Measurements from ENCODE around the gene ABR.
"Not testable (repeated sequence)": the region's sequence is repeated elsewhere in the genome, so short reads cannot be mapped to it uniquely, and the experiment has no call there.

ABR gene

GRCh38 chr17:1097972-1098744, 81.6 kb downstream of the ABR start:
- not testable (repeated sequence) for DNase-seq (ENCODE audit: low read depth in 2 of 2, low spot score in 1 of 2)

DNA sequence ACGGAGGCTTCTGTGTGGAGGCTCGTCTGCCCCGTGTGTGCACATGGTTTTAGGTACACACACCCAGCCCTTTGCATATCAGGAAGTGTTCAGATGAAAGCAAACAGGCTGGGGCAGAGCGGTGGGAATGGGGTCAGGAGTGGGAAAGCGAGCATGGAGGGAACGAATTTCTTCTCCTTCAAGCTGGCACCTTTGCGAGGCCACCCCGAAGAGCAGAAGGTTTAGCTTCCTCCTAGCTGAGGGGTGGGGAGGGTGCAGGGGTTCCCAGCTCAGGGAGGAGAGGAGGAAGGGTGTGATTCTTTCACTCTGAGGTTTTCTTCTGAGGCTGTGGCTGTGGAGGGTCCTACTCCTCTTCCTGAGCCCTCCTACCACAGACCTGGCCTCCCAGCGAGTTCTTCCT, 83.6 kb downstream of the ABR start:
- DNase-seq (ENCODE audit: low read depth in 2 of 2, low spot score in 1 of 2): no peak

DNA sequence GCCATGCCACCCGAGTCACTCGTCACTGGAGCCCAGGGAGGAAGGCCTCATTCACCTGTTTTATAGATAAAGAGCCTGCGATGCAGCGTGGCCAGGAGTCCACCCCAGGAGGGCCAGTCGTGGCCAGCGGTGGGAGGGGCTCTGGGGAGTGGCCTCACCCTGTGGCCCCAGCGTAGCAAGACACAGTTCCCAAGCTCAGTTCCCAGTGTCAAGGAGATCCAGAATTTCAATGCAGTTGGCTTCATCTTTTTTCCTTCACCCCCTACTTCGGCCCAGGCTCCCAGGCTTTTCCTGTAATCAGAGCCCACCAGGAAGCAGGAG, 84.0 kb downstream of the ABR start:
- no peak for DNase-seq (ENCODE audit: low read depth in 2 of 2, low spot score in 1 of 2)

GRCh38 chr17:1095090-1095852, 84.5 kb downstream of the ABR start:
- no peak for DNase-seq (ENCODE audit: low read depth in 2 of 2, low spot score in 1 of 2)

- no peak for DNase-seq (ENCODE audit: low read depth in 2 of 2, low spot score in 1 of 2)
Measured at GRCh38 chr17:1094591-1094990, 85.2 kb downstream of the ABR start.

DNA sequence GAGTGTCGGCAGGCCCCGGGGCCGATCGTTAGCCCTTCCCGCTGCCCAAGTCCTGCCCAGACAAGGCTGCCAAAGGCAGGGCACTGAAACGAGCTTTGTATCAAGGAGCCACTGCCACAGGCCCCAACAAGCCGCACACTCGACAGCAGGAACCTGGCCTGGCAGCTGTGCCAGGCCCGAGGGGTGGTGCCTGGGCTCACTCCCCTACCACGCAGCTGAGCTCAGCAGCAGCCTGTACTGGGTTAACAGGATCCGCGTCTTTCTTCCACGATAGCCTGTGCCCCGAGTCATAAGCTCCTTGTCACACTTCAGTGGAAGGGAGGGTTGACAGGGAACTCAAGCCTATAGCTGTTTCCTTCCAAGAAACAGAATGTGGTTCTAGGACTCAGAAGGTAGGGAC, 87.9 kb downstream of the ABR start:
- DNase-seq (ENCODE audit: low read depth in 2 of 2, low spot score in 1 of 2): no peak

GRCh38 chr17:1091190-1091534, 88.6 kb downstream of the ABR start:
- no peak for DNase-seq (ENCODE audit: low read depth in 2 of 2, low spot score in 1 of 2)

- no peak for DNase-seq (ENCODE audit: low read depth in 2 of 2, low spot score in 1 of 2)
Measured at GRCh38 chr17:1090465-1091189, 89.2 kb downstream of the ABR start.

DNA sequence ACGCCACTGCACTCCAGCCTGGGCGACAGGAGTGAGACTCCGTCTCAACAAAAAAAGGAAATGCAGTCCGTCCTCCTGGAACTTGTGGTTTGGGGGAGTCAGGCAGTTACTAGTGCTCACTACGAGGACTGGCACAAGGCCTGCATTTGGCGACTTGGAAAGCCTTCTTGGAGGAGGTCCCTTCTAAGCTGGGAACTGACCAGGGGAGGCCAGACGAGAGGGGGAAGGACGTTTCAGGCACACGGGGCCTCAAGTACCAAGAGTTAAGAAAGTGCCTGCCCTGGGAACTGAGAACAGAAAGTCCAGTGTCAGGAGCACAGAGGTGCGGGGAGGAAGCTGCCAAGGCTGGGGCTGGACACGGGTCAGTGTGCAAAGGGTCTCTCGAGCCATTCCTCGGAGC, 89.9 kb downstream of the ABR start:
- DNase-seq (ENCODE audit: low read depth in 2 of 2, low spot score in 1 of 2): no peak

DNA sequence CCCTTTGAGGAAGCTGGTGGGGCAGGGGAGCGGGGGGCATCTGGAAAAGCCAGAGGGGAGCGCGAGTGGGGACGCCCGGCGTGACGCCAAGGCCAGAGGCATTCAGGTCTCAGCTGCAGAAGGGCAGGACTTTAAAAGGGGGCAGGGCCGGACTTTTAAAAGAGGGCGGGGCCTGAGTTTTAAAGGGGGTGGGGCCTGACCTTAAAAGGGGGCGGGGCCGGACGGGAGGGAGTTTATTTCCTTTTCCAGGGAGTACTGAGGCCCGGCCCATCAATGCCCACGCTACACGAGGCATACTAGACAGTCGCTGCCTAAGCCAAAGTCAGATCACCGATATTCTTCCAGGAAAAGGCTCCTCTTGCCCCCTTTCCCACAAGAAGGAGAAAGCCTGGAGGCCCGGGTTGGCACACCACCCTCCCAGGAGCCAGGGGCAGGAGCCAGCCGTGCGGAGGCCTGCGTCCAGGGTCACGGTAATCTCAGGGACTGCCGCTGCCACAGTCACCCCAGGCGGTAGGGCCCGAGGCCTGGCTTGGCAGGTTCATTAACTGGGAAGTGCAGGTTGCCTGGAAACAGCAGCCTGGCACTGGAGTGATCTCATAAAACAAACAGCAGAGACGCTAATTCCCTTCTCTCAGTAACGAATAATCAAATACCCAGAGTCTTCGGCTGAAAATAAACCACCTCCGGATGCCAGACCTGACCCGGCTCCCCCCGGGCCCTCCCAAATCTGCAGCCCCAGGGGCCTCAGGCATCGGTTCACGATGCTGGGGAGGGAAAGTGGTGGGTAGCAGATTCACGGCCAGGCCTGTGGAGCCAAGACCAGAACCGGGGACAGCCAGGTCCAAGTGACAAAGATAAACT, 92.2 kb downstream of the ABR start:
- no peak for DNase-seq (ENCODE audit: low read depth in 2 of 2, low spot score in 1 of 2)

DNA sequence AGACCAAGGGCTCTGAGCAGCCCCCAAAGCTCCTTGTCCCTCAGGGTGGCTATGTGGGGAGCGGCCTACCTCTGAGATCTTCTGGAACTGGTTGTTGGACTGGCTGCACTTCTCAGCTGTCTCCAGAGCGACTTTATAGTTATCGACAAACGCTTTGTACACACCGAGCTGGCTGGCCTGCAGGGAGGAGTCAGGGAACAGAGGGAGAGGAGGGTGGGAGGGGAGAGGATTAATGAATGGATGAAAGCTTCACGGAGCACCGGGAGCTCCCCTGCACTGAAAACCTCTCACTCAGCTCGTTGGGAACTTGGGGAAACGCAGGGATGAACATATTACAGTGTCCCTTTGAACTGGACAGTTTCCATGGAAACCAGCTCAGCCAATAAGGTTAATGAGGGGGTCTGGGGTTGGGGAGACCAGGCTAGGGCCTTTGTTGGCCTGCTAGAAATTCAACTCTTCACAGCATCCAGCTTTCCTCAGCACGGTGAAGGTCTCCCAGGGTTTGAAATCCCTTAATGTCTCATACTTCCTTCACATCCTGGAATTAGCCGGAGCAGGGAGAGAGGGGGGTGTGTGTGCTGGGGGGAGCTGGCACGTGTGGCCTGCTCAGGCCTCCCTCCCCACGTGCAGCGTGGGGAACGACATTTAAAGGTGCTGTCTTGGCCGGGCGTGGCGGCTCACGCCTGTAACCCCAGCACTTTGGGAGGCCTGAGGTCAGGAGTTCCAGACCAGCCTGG, 96.2 kb downstream of the ABR start:
- DNase-seq (ENCODE audit: low read depth in 2 of 2, low spot score in 1 of 2): no peak

- no peak for DNase-seq (ENCODE audit: low read depth in 2 of 2, low spot score in 1 of 2)
Measured at GRCh38 chr17:1082579-1082978, 97.2 kb downstream of the ABR start.

DNA sequence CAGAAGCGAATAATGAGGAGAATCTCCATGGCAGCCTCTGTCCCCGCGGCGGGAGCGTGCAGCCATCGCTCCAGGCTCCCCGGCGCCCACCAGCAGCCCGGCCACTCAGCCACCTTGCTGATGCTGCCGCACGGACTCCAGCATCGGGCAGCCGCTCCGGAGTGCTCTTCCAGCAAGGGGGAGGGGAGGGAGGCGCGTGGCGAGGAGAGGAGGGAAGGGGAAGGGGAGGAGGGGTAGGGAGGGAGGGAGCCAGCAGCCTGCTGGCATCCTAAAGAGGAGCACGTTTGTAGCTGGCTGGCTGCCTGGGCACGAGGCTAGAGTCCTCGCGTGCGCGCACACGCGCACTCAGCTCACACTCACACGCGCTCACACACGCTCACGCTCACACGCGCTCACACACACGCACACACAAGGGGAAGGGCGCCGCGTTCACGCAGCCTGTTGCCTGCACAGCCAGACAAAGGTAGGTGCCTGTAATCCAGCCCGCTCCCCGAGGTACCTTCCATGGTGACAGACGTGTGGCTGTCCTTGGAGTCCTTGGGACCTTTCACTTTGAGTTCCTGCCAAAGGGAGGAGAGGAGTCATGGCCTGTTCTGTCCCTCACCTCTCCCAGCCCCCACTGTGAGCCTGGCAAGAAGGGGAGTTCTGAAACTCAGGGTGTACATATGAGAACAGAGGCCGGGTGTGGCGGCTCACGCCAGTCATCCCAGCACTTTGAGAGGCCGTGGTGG, 100.8 kb downstream of the ABR start:
- DNase-seq (ENCODE audit: low read depth in 2 of 2, low spot score in 1 of 2): no peak

GRCh38 chr17:1077986-1078711, 101.6 kb downstream of the ABR start:
- no peak for DNase-seq (ENCODE audit: low read depth in 2 of 2, low spot score in 1 of 2)

GRCh38 chr17:1077581-1077985, 102.2 kb downstream of the ABR start:
- DNase-seq (ENCODE audit: low read depth in 2 of 2, low spot score in 1 of 2): no peak

GRCh38 chr17:1076982-1077302, 102.8 kb downstream of the ABR start:
- DNase-seq (ENCODE audit: low read depth in 2 of 2, low spot score in 1 of 2): no peak

GRCh38 chr17:1076299-1076981, 103.3 kb downstream of the ABR start:
- no peak for DNase-seq (ENCODE audit: low read depth in 2 of 2, low spot score in 1 of 2)

GRCh38 chr17:1074886-1075605, 104.7 kb downstream of the ABR start:
- no peak for DNase-seq (ENCODE audit: low read depth in 2 of 2, low spot score in 1 of 2)

All from stimulated activated CD8-positive, alpha-beta memory T cell treated with anti-CD3 and anti-CD28 coated beads, Interleukin-4, amount 100 ng/mL, for 4 hours (primary cell).